Activated CD8-positive, alpha-beta T cell treated with anti-CD3 and anti-CD28 coated beads for 36 hours (primary cell): Measurements from ENCODE around the gene GNG4. TPM values are rescaled to one million over a fixed set of nuclear protein-coding genes. Genes with fewer than 3 reads are reported as not detected.
A peak's percentile ranks its signal among the peaks of the same experiment; 100 is the strongest.

ENCODE experiments used
- ATAC-seq: fragments of 200-7000 bp; cut with Tn5 transposase; one replicate; pipeline ENCODE4 v1.10.0; 2021; ENCODE audit warnings: mild to moderate bottlenecking, moderate library complexity
- CTCF ChIA-PET: fragments of 350-600 bp; sonication (Branson Sonifier 250); formaldehyde crosslinking; loops from one replicate; lab custom pipeline; 2021; ENCODE audit warnings: antibody characterized with exemption; lab: Charles Lee
- POLR2A ChIA-PET: fragments of 350-600 bp; sonication (Branson Sonifier 250); formaldehyde crosslinking; loops from one replicate; lab custom pipeline; 2021; ENCODE audit warnings: antibody characterized with exemption; lab: Charles Lee
- DNase-seq: peaks from one replicate; pipeline ENCODE4 v3.0.0-alpha.2; 2020
- H3K27ac Mint-ChIP-seq: one replicate; pipeline ENCODE4 v1.8.0; 2021; ENCODE audit warnings: mild to moderate bottlenecking, mixed read lengths
- H3K27me3 Mint-ChIP-seq: one replicate; pipeline ENCODE4 v1.8.0; 2021; ENCODE audit warnings: mixed read lengths
- H3K36me3 Mint-ChIP-seq: one replicate; pipeline ENCODE4 v1.8.0; 2021; ENCODE audit warnings: low read depth, mixed read lengths
- H3K4me1 Mint-ChIP-seq: one replicate; pipeline ENCODE4 v1.8.0; 2021; ENCODE audit warnings: low read depth, mixed read lengths
- H3K4me3 Mint-ChIP-seq: one replicate; pipeline ENCODE4 v1.8.0; 2021; ENCODE audit warnings: mild to moderate bottlenecking, moderate library complexity, mixed read lengths
- H3K9me3 Mint-ChIP-seq: one replicate; pipeline ENCODE4 v1.8.0; 2021; ENCODE audit warnings: mixed read lengths
- CTCF ChIP-seq: fragments of 200-600 bp; IDR thresholded peaks from one replicate; pipeline ENCODE4 v1.8.0; 2022; ENCODE audit warnings: antibody characterized with exemption, mild to moderate bottlenecking
- intact Hi-C: fragments of 100-400 bp; cut with micrococcal nuclease; formaldehyde crosslinking; loops from one replicate; pipeline ENCODE4 v1.10.0; 2022
- total RNA-seq, 2 experiments: library from RNA; stranded (reverse); gene quantifications; one replicate each; pipeline ENCODE4 v1.2.3, GENCODE V29; 2021

The GNG4 gene
- total RNA-seq, 2 experiments from 2014 or later = 2.2 to 2.3 TPM

- ChIA-PET CTCF (interaction anchor here (1.1 kb wide), 1 partner anchor 14 kb away, joined by 5 read pairs; no protein-coding TSS in a partner anchor), POLR2A (no interaction called here)
- Mint-ChIP-seq H3K27me3 (peaks cover 36% of the 10 kb centered on the region), H3K4me3 (no peak overlapping the region), H3K27ac (no peak overlapping the region), H3K36me3 (no peaks in the 10 kb centered on the region), H3K9me3 (no peaks in the 10 kb centered on the region), H3K4me1 (peaks cover 35% of the 10 kb centered on the region)
- DNase-seq (no peak), ATAC-seq (no peak)
- no peak for TF ChIP-seq CTCF
- intact Hi-C loops = no loop called here
These were observed 3.1 kb downstream of the GNG4 start for GRCh38 chr1:235646463-235646862.

GRCh38 chr1:235644693-235645305 is 4.8 kb downstream of the GNG4 start:
- POLR2A ChIA-PET = no interaction called here
- Mint-ChIP-seq H3K4me3 (no peak overlapping the region), H3K27me3 (peaks cover 27% of the 10 kb centered on the region), H3K9me3 (no peaks in the 10 kb centered on the region), H3K4me1 (peaks cover 31% of the 10 kb centered on the region), H3K36me3 (no peaks in the 10 kb centered on the region), H3K27ac (no peak overlapping the region)
- intact Hi-C loops = no loop called here
- CTCF ChIA-PET = interaction anchor here (1.2 kb wide), 1 partner anchor 14 kb away, joined by 3 read pairs; no protein-coding TSS in a partner anchor
- no peak for ATAC-seq
- DNase-seq = no peak
- no peak for TF ChIP-seq CTCF

- DNase-seq = no peak
- Mint-ChIP-seq H3K4me3 (no peak overlapping the region), H3K36me3 (no peaks in the 10 kb centered on the region), H3K9me3 (no peaks in the 10 kb centered on the region), H3K27me3 (peaks cover 27% of the 10 kb centered on the region), H3K4me1 (peaks cover 31% of the 10 kb centered on the region), H3K27ac (no peak overlapping the region)
- intact Hi-C loops = no loop called here
- ChIA-PET CTCF (no interaction called here), POLR2A (no interaction called here)
- ATAC-seq = no peak
- no peak for TF ChIP-seq CTCF
These were observed 5.5 kb downstream of the GNG4 start for GRCh38 chr1:235643837-235644692.

- Mint-ChIP-seq H3K9me3 (no peaks in the 10 kb centered on the region), H3K4me3 (no peak overlapping the region), H3K27me3 (peaks cover 16% of the 10 kb centered on the region), H3K27ac (peak overlapping the region; percentile 87), H3K4me1 (peaks cover 26% of the 10 kb centered on the region), H3K36me3 (no peaks in the 10 kb centered on the region)
- peak; percentile 19 for DNase-seq
- no peak for TF ChIP-seq CTCF
- peak; percentile 1 for ATAC-seq
- intact Hi-C loops = no loop called here
- ChIA-PET CTCF (interaction anchor here (2.9 kb wide), 1 partner anchor 42 kb away, joined by 11 read pairs; no protein-coding TSS in a partner anchor), POLR2A (no interaction called here)
These were observed 6.6 kb downstream of the GNG4 start for GRCh38 chr1:235642943-235643371.
